HG03159 (cell line): ENCODE results near the gene ATP6V0B.
A peak's percentile ranks its signal among the peaks of the same experiment; 100 is the strongest.

Experiments
- ATAC-seq: cut with Tn5 transposase; IDR thresholded peaks from one replicate; pipeline ENCODE4 v1.9.1; 2021; ENCODE audit warnings: mild to moderate bottlenecking, moderate library complexity; ENCODE audit not compliant: unreplicated experiment

Gene ATP6V0B

GRCh38 chr1:43945674-43946235 is 29.0 kb upstream of the ATP6V0B start:
- no peak for ATAC-seq

GRCh38 chr1:43946236-43947060 is 28.3 kb upstream of the ATP6V0B start, which contains the start of gene IPO13:
TSS of gene IPO13 (plus strand) at chr1:43946950. CDS start at chr1:43947601, 651 bp downstream.
- peak; percentile 92 for ATAC-seq

GRCh38 chr1:43947061-43947873 is 27.5 kb upstream of the ATP6V0B start:
- ATAC-seq: no peak

- ATAC-seq: no peak
Observed at GRCh38 chr1:43947874-43948437, 26.8 kb upstream of the ATP6V0B start.

- no peak for ATAC-seq
Observed at GRCh38 chr1:43949678-43950077, 25.1 kb upstream of the ATP6V0B start.

GRCh38 chr1:43951021-43951985 is 23.5 kb upstream of the ATP6V0B start:
- no peak for ATAC-seq

- no peak for ATAC-seq
Observed at GRCh38 chr1:43952731-43953346, 21.9 kb upstream of the ATP6V0B start.

GRCh38 chr1:43953361-43953760 is 21.4 kb upstream of the ATP6V0B start:
- ATAC-seq: no peak

GRCh38 chr1:43954036-43954435 is 20.7 kb upstream of the ATP6V0B start:
- ATAC-seq: no peak

GRCh38 chr1:43956234-43956633 is 18.5 kb upstream of the ATP6V0B start:
- no peak for ATAC-seq

- ATAC-seq: no peak
Observed at GRCh38 chr1:43957407-43958040, 17.2 kb upstream of the ATP6V0B start.

GRCh38 chr1:43958351-43959255 is 16.2 kb upstream of the ATP6V0B start:
- no peak for ATAC-seq

GRCh38 chr1:43960798-43961197 is 14.0 kb upstream of the ATP6V0B start:
- no peak for ATAC-seq

- ATAC-seq: no peak
Observed at GRCh38 chr1:43961692-43962091, 13.1 kb upstream of the ATP6V0B start.

- no peak for ATAC-seq
Observed at GRCh38 chr1:43962324-43962723, 12.4 kb upstream of the ATP6V0B start.

GRCh38 chr1:43963006-43963405 is 11.8 kb upstream of the ATP6V0B start:
- no peak for ATAC-seq

GRCh38 chr1:43963890-43964289 is 10.9 kb upstream of the ATP6V0B start:
- ATAC-seq: no peak

- ATAC-seq: no peak
Observed at GRCh38 chr1:43965316-43965715, 9.4 kb upstream of the ATP6V0B start.
